ENCODE measurements around the gene RAD51B. TPM values are rescaled to one million over a fixed set of nuclear protein-coding genes. Genes with fewer than 3 reads are reported as not detected.

The RAD51B gene
- polyA plus RNA-seq, 3 donors = 3.6 to 11.6 (median 9.4) TPM

DNA sequence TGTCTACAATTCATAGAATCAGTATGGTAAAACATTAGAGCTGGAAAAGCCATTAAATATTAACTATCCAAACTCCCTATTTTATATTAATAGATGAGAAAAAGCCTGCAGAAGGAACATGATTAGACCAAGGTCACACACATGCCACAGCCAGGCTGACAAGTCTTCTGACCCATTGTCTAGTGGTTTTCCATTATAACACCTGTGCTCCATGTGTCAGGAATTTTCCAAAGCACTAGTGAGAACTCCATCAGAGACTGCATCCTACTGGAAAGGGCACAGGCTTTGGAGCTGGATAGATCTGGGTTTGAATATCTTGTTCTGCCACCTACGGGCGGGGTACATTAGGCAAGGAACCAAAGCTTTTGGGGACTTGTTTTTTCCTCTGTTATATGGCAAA lies 325.5 kb downstream of the RAD51B start:
- Histone ChIP-seq H3K4me3 (replicated peaks in 1 of 3; ENCODE audit: low read depth in 2 of 3, low read length in 3 of 3) (no peak overlapping the region), H3K9ac (ENCODE audit: insufficient read depth, low read length, poor library complexity, severe bottlenecking) (no peak overlapping the region), H3K4me1 (ENCODE audit: control insufficient read depth in 1 of 2, insufficient read depth in 2 of 2, low read length in 2 of 2) (no peaks in the 10 kb centered on the region), H3K9me3 (replicated peaks in 1 of 2; ENCODE audit: control insufficient read depth in 1 of 2, insufficient read depth in 1 of 2, low read length in 2 of 2) (no peaks in the 10 kb centered on the region), H3K36me3 (replicated peaks in 1 of 2; ENCODE audit: control insufficient read depth in 1 of 2, insufficient read depth in 2 of 2, low read length in 2 of 2) (no peaks in the 10 kb centered on the region), H3K27ac (ENCODE audit: low read depth in 1 of 2, low read length in 2 of 2) (no peak overlapping the region), H2AFZ (ENCODE audit: insufficient read depth, low read depth, low read length, poor library complexity, severe bottlenecking) (no peak overlapping the region), H4K20me1 (ENCODE audit: insufficient read depth, low read length) (no peaks in the 10 kb centered on the region), H3K27me3 (ENCODE audit: control insufficient read depth in 2 of 2, insufficient read depth in 2 of 2, low read length in 2 of 2) (no peaks in the 10 kb centered on the region), H3K79me2 (ENCODE audit: insufficient read depth, low read length) (no peaks in the 10 kb centered on the region), H3K4me2 (replicated peaks; ENCODE audit: extremely low read depth, low read length, poor library complexity, severe bottlenecking) (no peak overlapping the region)
- H3K27ac Mint-ChIP-seq = no peak overlapping the region
- peaks cover 0 to 1% of the 10 kb centered on the region in 2 donors for H3K36me3 Mint-ChIP-seq
- no peak overlapping the region for H3K4me3 Mint-ChIP-seq
- TF ChIP-seq, protein P1, sequence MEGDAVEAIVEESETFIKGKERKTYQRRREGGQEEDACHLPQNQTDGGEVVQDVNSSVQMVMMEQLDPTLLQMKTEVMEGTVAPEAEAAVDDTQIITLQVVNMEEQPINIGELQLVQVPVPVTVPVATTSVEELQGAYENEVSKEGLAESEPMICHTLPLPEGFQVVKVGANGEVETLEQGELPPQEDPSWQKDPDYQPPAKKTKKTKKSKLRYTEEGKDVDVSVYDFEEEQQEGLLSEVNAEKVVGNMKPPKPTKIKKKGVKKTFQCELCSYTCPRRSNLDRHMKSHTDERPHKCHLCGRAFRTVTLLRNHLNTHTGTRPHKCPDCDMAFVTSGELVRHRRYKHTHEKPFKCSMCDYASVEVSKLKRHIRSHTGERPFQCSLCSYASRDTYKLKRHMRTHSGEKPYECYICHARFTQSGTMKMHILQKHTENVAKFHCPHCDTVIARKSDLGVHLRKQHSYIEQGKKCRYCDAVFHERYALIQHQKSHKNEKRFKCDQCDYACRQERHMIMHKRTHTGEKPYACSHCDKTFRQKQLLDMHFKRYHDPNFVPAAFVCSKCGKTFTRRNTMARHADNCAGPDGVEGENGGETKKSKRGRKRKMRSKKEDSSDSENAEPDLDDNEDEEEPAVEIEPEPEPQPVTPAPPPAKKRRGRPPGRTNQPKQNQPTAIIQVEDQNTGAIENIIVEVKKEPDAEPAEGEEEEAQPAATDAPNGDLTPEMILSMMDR (IDR thresholded peaks at IDR 0.05) = no peak
- H3K27me3 Mint-ChIP-seq (ENCODE audit: low read depth in 3 of 3) = no peaks in the 10 kb centered on the region
- DNase-seq = no peak
- intact Hi-C loops (cut with micrococcal nuclease) = no loop called here
- H3K4me1 Mint-ChIP-seq = peaks cover 11% of the 10 kb centered on the region
- peaks cover 2 to 12% (median 4%) of the 10 kb centered on the region in 7 donors for H3K9me3 Mint-ChIP-seq
- no CpG with 5 or more reads among the region's 2 CpGs for WGBS (ENCODE audit: insufficient coverage)

GRCh38 chr14:68145539-68145938 lies 326.0 kb downstream of the RAD51B start:
- H3K27ac Mint-ChIP-seq = no peak overlapping the region

More at GRCh38 chr14:68145539-68145938, 326.0 kb downstream of the RAD51B start:
- H3K27me3 ChIP-seq (ENCODE audit: control insufficient read depth in 2 of 2, insufficient read depth in 2 of 2, low read length in 2 of 2) = no peaks in the 10 kb centered on the region
- intact Hi-C loops (cut with micrococcal nuclease) = no loop called here
- Mint-ChIP-seq H3K36me3 (peaks cover 0 to 1% of the 10 kb centered on the region in 2 donors), H3K4me1 (peaks cover 11% of the 10 kb centered on the region), H3K9me3 (peaks cover 2 to 12% (median 4%) of the 10 kb centered on the region in 7 donors), H3K27me3 (ENCODE audit: low read depth in 3 of 3) (no peaks in the 10 kb centered on the region), H3K4me3 (no peak overlapping the region)
- no peak overlapping the region for H3K9ac ChIP-seq (ENCODE audit: insufficient read depth, low read length, poor library complexity, severe bottlenecking)
- no peaks in the 10 kb centered on the region for H3K36me3 ChIP-seq (replicated peaks in 1 of 2; ENCODE audit: control insufficient read depth in 1 of 2, insufficient read depth in 2 of 2, low read length in 2 of 2)
- no peak overlapping the region for H3K4me2 ChIP-seq (replicated peaks; ENCODE audit: extremely low read depth, low read length, poor library complexity, severe bottlenecking)
- TF ChIP-seq, protein P1 (IDR thresholded peaks at IDR 0.05) = no peak
- no peaks in the 10 kb centered on the region for H3K4me1 ChIP-seq (ENCODE audit: control insufficient read depth in 1 of 2, insufficient read depth in 2 of 2, low read length in 2 of 2)
- no peaks in the 10 kb centered on the region for H4K20me1 ChIP-seq (ENCODE audit: insufficient read depth, low read length)
- no peaks in the 10 kb centered on the region for H3K79me2 ChIP-seq (ENCODE audit: insufficient read depth, low read length)
- no peak for DNase-seq
- H3K9me3 ChIP-seq (replicated peaks in 1 of 2; ENCODE audit: control insufficient read depth in 1 of 2, insufficient read depth in 1 of 2, low read length in 2 of 2) = no peaks in the 10 kb centered on the region
- no peak overlapping the region for H3K4me3 ChIP-seq (replicated peaks in 1 of 3; ENCODE audit: low read depth in 2 of 3, low read length in 3 of 3)
- H2AFZ ChIP-seq (ENCODE audit: insufficient read depth, low read depth, low read length, poor library complexity, severe bottlenecking) = no peak overlapping the region
- H3K27ac ChIP-seq (ENCODE audit: low read depth in 1 of 2, low read length in 2 of 2) = no peak overlapping the region
